GM10248 (cell line): ENCODE measurements around the gene NCOA6.

ENCODE experiments used
- CTCF ChIA-PET: fragments of 300-600 bp; sonication (Branson Sonifier 250); formaldehyde crosslinking; extraction: SDS; loops from one replicate; lab custom pipeline; 2021; ENCODE audit warnings: antibody characterized with exemption; lab: Yijun Ruan, JAX
- POLR2A ChIA-PET: fragments of 350-650 bp; sonication (Branson Sonifier 250); formaldehyde crosslinking; extraction: SDS; loops from one replicate; lab custom pipeline; 2020; ENCODE audit warnings: antibody characterized with exemption; lab: Yijun Ruan, JAX
- DNase-seq: peaks from one replicate; pipeline ENCODE4 v3.0.0; 2012; ENCODE audit errors: extremely low spot score
- TF ChIP-seq, protein P1 (sequence below): IDR thresholded peaks from 2 replicates; pipeline ENCODE4 v1.5.1; 2012; ENCODE audit warnings: mild to moderate bottlenecking, low read depth; ENCODE audit errors: extremely low read depth, missing control alignments, control extremely low read depth

NCOA6 gene

DNA sequence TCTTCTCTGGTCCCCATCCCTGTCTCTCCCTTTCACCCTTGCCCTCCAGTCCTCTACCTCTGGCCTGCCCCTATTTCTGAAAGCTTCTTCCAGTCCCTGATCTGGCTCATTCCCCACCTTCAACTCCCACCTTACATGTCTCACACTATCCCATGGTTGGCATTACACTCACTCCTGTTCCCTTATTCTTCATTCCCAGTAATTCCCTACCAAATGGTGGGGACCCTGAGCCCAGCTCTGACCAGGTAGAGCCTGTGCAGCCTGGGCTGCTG is 114.9 kb downstream of the NCOA6 start:
- TF ChIP-seq, protein P1, sequence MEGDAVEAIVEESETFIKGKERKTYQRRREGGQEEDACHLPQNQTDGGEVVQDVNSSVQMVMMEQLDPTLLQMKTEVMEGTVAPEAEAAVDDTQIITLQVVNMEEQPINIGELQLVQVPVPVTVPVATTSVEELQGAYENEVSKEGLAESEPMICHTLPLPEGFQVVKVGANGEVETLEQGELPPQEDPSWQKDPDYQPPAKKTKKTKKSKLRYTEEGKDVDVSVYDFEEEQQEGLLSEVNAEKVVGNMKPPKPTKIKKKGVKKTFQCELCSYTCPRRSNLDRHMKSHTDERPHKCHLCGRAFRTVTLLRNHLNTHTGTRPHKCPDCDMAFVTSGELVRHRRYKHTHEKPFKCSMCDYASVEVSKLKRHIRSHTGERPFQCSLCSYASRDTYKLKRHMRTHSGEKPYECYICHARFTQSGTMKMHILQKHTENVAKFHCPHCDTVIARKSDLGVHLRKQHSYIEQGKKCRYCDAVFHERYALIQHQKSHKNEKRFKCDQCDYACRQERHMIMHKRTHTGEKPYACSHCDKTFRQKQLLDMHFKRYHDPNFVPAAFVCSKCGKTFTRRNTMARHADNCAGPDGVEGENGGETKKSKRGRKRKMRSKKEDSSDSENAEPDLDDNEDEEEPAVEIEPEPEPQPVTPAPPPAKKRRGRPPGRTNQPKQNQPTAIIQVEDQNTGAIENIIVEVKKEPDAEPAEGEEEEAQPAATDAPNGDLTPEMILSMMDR: no peak
- POLR2A ChIA-PET: no interaction called here
- DNase-seq: no peak
- CTCF ChIA-PET: interaction anchor here (1.0 to 6.8 kb wide), 5 partner anchors 10 to 397 kb away, joined by 3 to 36 read pairs (median 12); no protein-coding TSS in a partner anchor

DNA sequence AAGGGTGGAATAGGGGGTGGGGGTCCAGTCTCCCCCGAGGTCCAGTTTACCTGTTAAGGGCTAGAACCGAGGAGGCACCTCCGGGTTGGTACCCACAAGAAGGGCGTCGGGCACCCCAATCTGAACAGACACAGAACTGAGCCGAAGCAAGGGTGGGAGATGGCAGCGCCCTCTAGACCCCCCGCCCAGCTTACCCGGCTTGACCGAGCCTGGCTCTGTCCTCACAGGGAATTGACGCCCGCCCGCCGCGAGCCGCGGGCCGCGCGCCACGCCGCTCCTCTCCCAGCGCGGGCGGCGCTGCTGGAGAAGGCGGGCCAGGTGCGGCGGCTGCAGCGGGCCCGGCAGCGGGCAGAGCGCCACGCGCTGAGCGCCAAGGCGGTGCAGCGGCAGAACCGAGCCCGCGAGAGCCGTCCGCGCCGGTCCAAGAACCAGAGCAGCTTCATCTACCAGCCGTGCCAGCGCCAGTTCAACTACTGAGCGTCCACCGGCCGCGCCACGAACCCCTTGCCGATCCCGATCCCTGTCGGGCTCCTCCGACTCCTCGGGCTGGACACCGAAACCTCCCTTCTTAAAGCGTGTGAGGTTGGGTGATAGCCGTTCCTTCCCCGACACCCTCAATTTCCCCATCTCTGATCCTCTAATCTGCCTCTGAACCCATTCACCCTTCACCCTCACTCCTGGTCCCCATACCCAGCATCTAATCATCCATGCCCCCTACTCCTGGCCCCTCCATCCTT is 115.5 kb downstream of the NCOA6 start:
- TF ChIP-seq, protein P1: peak; percentile 21
- peak; percentile 83 for DNase-seq
- POLR2A ChIA-PET: no interaction called here
- CTCF ChIA-PET: interaction anchor here (1.0 to 6.8 kb wide), 7 partner anchors 10 to 397 kb away, joined by 3 to 56 read pairs (median 12); no protein-coding TSS in a partner anchor

DNA sequence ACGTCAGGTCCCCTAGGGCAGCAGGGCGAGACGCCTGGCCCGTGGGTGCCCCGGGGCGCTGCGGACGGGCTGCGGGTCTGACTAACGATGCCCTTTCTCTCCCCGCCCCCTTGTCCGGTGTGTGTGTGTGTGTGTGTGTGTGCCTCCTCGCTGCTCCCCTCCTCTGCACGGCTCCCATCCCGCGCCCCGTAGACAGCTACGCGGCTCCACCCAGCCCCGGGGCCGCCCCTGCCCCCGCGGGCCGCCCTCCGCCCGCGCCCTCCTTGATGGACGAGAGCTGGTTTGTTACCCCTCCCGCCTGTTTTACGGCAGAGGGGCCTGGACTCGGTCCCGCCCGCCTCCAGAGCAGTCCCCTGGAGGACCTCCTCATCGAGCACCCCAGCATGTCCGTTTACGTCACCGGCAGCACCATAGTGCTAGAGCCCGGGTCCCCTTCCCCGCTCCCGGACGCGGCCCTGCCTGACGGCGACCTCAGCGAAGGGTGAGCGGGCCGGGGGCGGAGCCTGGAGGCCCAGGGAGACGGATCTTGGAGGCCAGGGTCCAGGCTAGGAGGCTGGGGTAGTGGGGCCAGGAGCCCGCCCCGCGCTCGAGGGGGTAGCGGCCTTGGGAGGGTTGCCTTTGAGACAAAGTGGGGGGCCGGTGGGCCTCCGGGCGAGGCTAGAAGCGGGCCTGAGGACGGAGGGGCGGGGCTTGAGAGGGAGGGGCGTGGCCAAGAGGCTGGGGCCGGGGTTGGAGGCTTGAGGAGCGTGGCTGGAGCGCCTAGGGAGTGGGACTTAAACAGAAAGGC is 116.2 kb downstream of the NCOA6 start:
- ChIA-PET CTCF (interaction anchor here (0.9 to 6.8 kb wide), 12 partner anchors 9 to 396 kb away, joined by 3 to 56 read pairs (median 6); no protein-coding TSS in a partner anchor), POLR2A (interaction anchor here (0.6 kb wide), 1 partner anchor 28 kb away, joined by 3 read pairs; no protein-coding TSS in a partner anchor)
- TF ChIP-seq, protein P1: no peak
- DNase-seq: peak; percentile 91

DNA sequence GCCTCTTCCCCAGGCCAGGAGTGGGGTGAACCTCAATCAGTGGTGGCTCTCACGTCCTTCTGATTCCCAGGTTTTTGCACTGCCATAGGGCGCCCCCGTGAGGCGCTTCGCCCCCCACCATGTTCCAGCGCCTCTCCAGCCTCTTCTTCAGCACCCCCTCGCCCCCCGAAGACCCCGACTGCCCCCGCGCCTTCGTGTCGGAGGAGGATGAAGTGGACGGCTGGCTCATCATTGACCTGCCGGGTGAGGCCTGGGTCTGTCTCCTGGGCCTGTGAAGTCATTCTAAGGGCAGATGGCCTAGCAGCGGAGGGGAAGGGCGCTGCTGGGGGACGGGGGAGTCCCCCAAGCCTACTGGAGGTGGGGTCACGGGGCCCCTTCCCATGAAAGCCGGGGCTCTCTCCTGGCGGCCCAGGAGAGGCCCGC is 116.8 kb downstream of the NCOA6 start:
- ChIA-PET POLR2A (interaction anchor here (0.6 kb wide), 1 partner anchor 27 kb away, joined by 3 read pairs; no protein-coding TSS in a partner anchor), CTCF (interaction anchor here (0.9 to 6.8 kb wide), 17 partner anchors 8 to 395 kb away, joined by 3 to 56 read pairs (median 6); partner anchors contain the start of gene PIGU)
- peak; percentile 64 for DNase-seq

DNA sequence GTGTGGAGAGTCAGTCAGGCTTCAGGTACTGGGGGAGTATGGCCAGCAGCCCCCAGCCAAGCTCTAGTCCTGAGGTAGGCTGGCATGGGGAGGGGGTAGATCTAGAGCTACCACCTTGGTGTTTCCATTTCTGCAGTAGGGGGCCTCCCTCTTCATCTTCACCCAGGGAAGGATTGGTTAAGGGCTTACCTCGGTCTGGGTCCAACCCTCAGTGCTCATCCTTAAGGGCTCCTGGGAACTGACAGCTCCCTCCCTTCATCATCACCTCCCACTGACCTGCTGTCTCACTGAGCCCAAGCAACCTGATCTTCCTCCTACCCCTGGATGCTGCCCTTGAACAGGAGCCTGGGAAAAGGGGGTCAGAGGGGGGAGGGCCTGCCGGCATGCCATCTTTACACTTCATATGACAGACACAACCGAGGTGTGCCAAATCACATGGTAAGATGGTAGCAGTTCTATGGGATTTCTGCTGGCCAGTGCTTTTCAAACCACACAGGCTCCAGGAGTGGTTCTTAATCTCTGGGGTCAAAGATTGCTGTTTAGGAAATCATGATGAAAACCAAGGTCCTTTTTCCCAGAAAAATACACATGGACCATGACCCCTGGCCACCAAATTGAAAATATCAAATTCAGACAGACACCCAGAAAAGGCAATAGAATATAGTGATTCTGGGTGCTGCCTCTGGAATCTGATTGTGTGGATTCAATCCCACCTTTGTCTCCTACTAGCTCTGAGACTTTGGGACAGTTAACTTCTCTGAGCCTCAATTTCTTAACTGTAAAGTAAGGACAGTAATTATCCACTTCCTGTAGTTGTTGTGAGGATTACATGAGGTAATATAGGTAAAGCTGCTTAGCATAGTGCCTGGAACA is 118.3 kb downstream of the NCOA6 start:
- TF ChIP-seq, protein P1: no peak
- CTCF ChIA-PET: interaction anchor here (1.0 to 6.8 kb wide), 15 partner anchors 8 to 395 kb away, joined by 3 to 56 read pairs (median 7); partner anchors contain the start of gene PIGU
- POLR2A ChIA-PET: interaction anchor here (0.5 to 2.1 kb wide), 3 partner anchors 9 to 12 kb away, joined by 4 to 9 read pairs (median 6); no protein-coding TSS in a partner anchor
- no peak for DNase-seq

More for the DNA sequence above, 116.8 kb downstream of the NCOA6 start:
- TF ChIP-seq, protein P1: peak; percentile 75
